Limb (tissue), 2 donors: Measurements from ENCODE around the gene MAP4K5.
"Not testable (repeated sequence)": the region's sequence is repeated elsewhere in the genome, so short reads cannot be mapped to it uniquely, and the experiment has no call there.

ENCODE experiments used
- DNase-seq, 2 donors: peaks; one replicate each; pipeline ENCODE4 v3.0.0-alpha.2; 2016; ENCODE audit errors: extremely low spot score in 2 of 2

MAP4K5 gene

GRCh38 chr14:50531595-50532501 is 521 bp downstream of the MAP4K5 start:
- peak in 1 of 2 donors; percentile 38 for DNase-seq

GRCh38 chr14:50530794-50531365 is 1.5 kb downstream of the MAP4K5 start:
- no peak for DNase-seq

- DNase-seq, result no peak
These were observed 2.0 kb downstream of the MAP4K5 start for GRCh38 chr14:50530358-50530757.

GRCh38 chr14:50529288-50530179 is 2.8 kb downstream of the MAP4K5 start:
- no peak for DNase-seq

- no peak for DNase-seq
These were observed 4.4 kb downstream of the MAP4K5 start for GRCh38 chr14:50528000-50528399.

- no peak for DNase-seq
These were observed 7.4 kb downstream of the MAP4K5 start for GRCh38 chr14:50524731-50525515.

- no peak for DNase-seq
These were observed 8.3 kb downstream of the MAP4K5 start for GRCh38 chr14:50524060-50524459.

- DNase-seq, result no peak
These were observed 8.9 kb downstream of the MAP4K5 start for GRCh38 chr14:50523271-50524041.

GRCh38 chr14:50521912-50522341 is 10.4 kb downstream of the MAP4K5 start:
- DNase-seq, result no peak

- no peak for DNase-seq
These were observed 11.2 kb downstream of the MAP4K5 start for GRCh38 chr14:50520947-50521815.

- DNase-seq, result no peak
These were observed 16.3 kb downstream of the MAP4K5 start for GRCh38 chr14:50516091-50516490.

GRCh38 chr14:50512463-50512862 is 19.9 kb downstream of the MAP4K5 start:
- no peak for DNase-seq

- DNase-seq, result no peak
These were observed 22.2 kb downstream of the MAP4K5 start for GRCh38 chr14:50510157-50510556.

GRCh38 chr14:50507078-50507477 is 25.3 kb downstream of the MAP4K5 start:
- not testable (repeated sequence) for DNase-seq

GRCh38 chr14:50501642-50502041 is 30.7 kb downstream of the MAP4K5 start:
- no peak for DNase-seq

- DNase-seq, result peak in 1 of 2 donors; percentile 12
These were observed 35.0 kb downstream of the MAP4K5 start for GRCh38 chr14:50497351-50497750.

- DNase-seq, result no peak
These were observed 42.5 kb downstream of the MAP4K5 start for GRCh38 chr14:50489851-50490250.

- DNase-seq, result no peak
These were observed 43.8 kb downstream of the MAP4K5 start for GRCh38 chr14:50488521-50488920.

- no peak for DNase-seq
These were observed 53.3 kb downstream of the MAP4K5 start for GRCh38 chr14:50479041-50479440.
